ENCODE results near the gene HSPA12A. TPM values are rescaled to one million over a fixed set of nuclear protein-coding genes. Genes with fewer than 3 reads are reported as not detected.

HSPA12A gene
- total RNA-seq, 1 experiment from 2014 or later, result 0.59 TPM

- no peak for DNase-seq (ENCODE audit: low read depth)
Measured at GRCh38 chr10:116630020-116630419, 112.3 kb downstream of the HSPA12A start.

GRCh38 chr10:116629340-116629739 is 113.0 kb downstream of the HSPA12A start:
- no peak for DNase-seq (ENCODE audit: low read depth)

- DNase-seq (ENCODE audit: low read depth), result no peak
Measured at GRCh38 chr10:116627386-116627933, 114.9 kb downstream of the HSPA12A start.

GRCh38 chr10:116626815-116627214 is 115.6 kb downstream of the HSPA12A start:
- no peak for DNase-seq (ENCODE audit: low read depth)

- no peak for DNase-seq (ENCODE audit: low read depth)
Measured at GRCh38 chr10:116625845-116626244, 116.5 kb downstream of the HSPA12A start.

- no peak for DNase-seq (ENCODE audit: low read depth)
Measured at GRCh38 chr10:116621934-116622655, 120.3 kb downstream of the HSPA12A start.

- DNase-seq (ENCODE audit: low read depth), result no peak
Measured at GRCh38 chr10:116621476-116621875, 120.9 kb downstream of the HSPA12A start.

Other genes with a start within 250 kb of the HSPA12A start
- not detected in 2 replicates for gene PNLIP, start 196.6 kb downstream of the HSPA12A start, total RNA-seq (2014; rRNA removed; shearing (Covaris generic))
- gene PNLIPRP1, start 151.6 kb downstream of the HSPA12A start, total RNA-seq (2014; rRNA removed; shearing (Covaris generic)), result not detected in 2 replicates
- not detected in 2 replicates for gene PNLIPRP2, start 121.6 kb downstream of the HSPA12A start, total RNA-seq (2014; rRNA removed; shearing (Covaris generic))
- not detected in 2 replicates for gene ENO4, start 106.9 kb upstream of the HSPA12A start, total RNA-seq (2014; rRNA removed; shearing (Covaris generic))

Measured in M059J (cell line).